ENCODE data around the gene TCF15. TPM values are rescaled to one million over a fixed set of nuclear protein-coding genes. Genes with fewer than 3 reads are reported as not detected.

Gene TCF15
- total RNA-seq, 1 donor from 2014 or later: 2.1 TPM

DNA sequence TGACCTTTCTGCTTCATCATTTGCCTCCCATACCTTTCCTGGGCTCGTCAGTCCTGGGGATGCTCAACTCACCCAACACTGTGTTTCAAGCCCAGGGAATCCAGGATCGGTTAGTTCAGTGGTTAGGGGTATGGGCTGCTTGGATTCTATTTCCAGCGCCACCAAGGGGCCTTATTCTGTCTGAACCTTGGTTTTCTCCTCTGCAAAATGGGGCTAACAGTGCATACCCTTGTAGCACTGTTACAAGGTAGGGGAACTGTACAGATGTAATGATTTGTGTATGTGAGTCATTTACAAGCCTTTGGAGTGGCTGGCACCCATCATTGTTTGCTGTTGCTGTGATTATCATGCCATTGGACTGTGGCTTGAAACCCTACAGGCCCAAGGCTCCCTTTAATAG lies 52.0 kb downstream of the TCF15 start:
- Histone ChIP-seq H3K4me1 (ENCODE audit: control insufficient read depth in 3 of 3, insufficient read depth in 3 of 3, low read length in 3 of 3) (peaks cover 0 to 5% (median 4%) of the 10 kb centered on the region in 3 donors), H3K9ac (ENCODE audit: low read depth in 1 of 3, low read length in 3 of 3) (no peak overlapping the region), H3K36me3 (ENCODE audit: control insufficient read depth in 3 of 3, insufficient read depth in 3 of 3, low read length in 3 of 3) (no peaks in the 10 kb centered on the region), H3K27ac (ENCODE audit: low read depth, low read length) (no peak overlapping the region), H3K27me3 (ENCODE audit: control insufficient read depth in 3 of 3, insufficient read depth in 3 of 3, low read length in 3 of 3) (peaks cover 0 to 23% (median 0%) of the 10 kb centered on the region in 3 donors), H3K4me3 (ENCODE audit: low read length in 3 of 3) (no peak overlapping the region), H3K9me3 (ENCODE audit: control insufficient read depth in 3 of 3, low read length in 3 of 3) (no peaks in the 10 kb centered on the region)

DNA sequence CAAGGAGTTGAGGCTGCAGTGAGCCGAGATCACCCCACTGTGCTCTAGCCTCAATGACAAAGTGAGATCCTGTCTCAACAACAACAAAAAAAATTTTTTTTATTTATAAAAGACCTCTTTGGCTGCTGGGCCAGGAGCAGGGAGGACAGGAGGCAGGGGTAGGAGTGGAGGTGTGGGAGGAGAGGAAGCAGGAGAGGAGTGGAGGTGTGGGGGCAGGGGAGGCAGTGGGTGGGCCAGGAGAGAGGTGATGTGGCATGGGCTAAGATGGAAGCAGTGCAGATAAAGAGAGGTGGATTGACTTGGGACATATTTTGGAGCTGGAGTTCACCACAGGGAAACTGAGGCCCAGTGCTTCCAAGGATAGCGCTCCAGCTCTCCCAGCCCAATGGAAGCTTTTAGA lies 53.1 kb downstream of the TCF15 start:
- H3K4me3 ChIP-seq (ENCODE audit: low read length in 3 of 3): no peak overlapping the region
- peaks cover 0 to 5% (median 0%) of the 10 kb centered on the region in 3 donors for H3K4me1 ChIP-seq (ENCODE audit: control insufficient read depth in 3 of 3, insufficient read depth in 3 of 3, low read length in 3 of 3)
- no peak overlapping the region for H3K9ac ChIP-seq (ENCODE audit: low read depth in 1 of 3, low read length in 3 of 3)
- H3K36me3 ChIP-seq (ENCODE audit: control insufficient read depth in 3 of 3, insufficient read depth in 3 of 3, low read length in 3 of 3): no peaks in the 10 kb centered on the region
- H3K9me3 ChIP-seq (ENCODE audit: control insufficient read depth in 3 of 3, low read length in 3 of 3): no peaks in the 10 kb centered on the region
- H3K27ac ChIP-seq (ENCODE audit: low read depth, low read length): no peak overlapping the region
- peaks cover 0 to 19% (median 0%) of the 10 kb centered on the region in 3 donors for H3K27me3 ChIP-seq (ENCODE audit: control insufficient read depth in 3 of 3, insufficient read depth in 3 of 3, low read length in 3 of 3)

DNA sequence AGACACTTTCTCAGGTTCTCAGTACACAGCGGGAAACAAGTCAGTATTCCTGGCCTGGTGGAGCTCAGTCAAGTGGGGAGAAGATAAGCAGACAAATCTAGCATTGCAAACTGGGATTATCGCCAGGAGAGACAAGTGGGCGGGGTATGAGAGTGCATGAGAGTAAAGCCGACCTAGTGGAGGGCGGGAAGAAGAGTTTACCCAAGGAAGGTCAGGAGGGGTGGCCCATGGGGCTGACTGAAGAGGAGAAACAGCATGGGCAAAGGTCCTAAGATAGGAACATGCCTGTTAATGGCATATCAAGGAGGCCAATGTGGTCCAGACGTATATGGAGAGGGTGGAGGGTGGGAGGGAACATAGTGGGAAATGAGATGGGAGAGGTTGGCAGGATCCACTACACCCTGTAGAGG lies 54.1 kb downstream of the TCF15 start:
- no peak overlapping the region for H3K27ac ChIP-seq (ENCODE audit: low read depth, low read length)
- H3K9me3 ChIP-seq (ENCODE audit: control insufficient read depth in 3 of 3, low read length in 3 of 3): no peaks in the 10 kb centered on the region
- H3K4me1 ChIP-seq (ENCODE audit: control insufficient read depth in 3 of 3, insufficient read depth in 3 of 3, low read length in 3 of 3): no peaks in the 10 kb centered on the region
- no peaks in the 10 kb centered on the region for H3K36me3 ChIP-seq (ENCODE audit: control insufficient read depth in 3 of 3, insufficient read depth in 3 of 3, low read length in 3 of 3)
- H3K9ac ChIP-seq (ENCODE audit: low read depth in 1 of 3, low read length in 3 of 3): no peak overlapping the region
- H3K4me3 ChIP-seq (ENCODE audit: low read length in 3 of 3): no peak overlapping the region
- H3K27me3 ChIP-seq (ENCODE audit: control insufficient read depth in 3 of 3, insufficient read depth in 3 of 3, low read length in 3 of 3): peaks cover 0 to 14% (median 0%) of the 10 kb centered on the region in 3 donors

Other genes with a start within 250 kb of the TCF15 start
- 7.3 TPM for gene TRIB3, start 229.5 kb downstream of the TCF15 start, total RNA-seq
- gene RBCK1, start 202.0 kb downstream of the TCF15 start, total RNA-seq: 29.2 TPM
- 14.1 TPM for gene TBC1D20, start 147.8 kb downstream of the TCF15 start, total RNA-seq
- gene CSNK2A1, start 66.5 kb downstream of the TCF15 start, total RNA-seq: 112 TPM
- gene SRXN1, start 42.9 kb upstream of the TCF15 start, total RNA-seq: 11.0 TPM
- not detected for gene SCRT2, start 65.5 kb upstream of the TCF15 start, total RNA-seq
- gene SLC52A3, start 158.2 kb upstream of the TCF15 start, total RNA-seq: not detected
- 7.3 TPM for gene FAM110A, start 223.4 kb upstream of the TCF15 start, total RNA-seq

Data from skeletal muscle tissue (tissue), 4 donors.